ENCODE data around the gene CRYBA2. TPM values are rescaled to one million over a fixed set of nuclear protein-coding genes. Genes with fewer than 3 reads are reported as not detected.
A peak's percentile ranks its signal among the peaks of the same experiment; 100 is the strongest.

Gene CRYBA2
- polyA plus RNA-seq, 4 donors: 1.3 to 37.0 (median 4.6) TPM

- FAIRE-seq (no peak), DNase-seq (no peak)
- no peaks in the 10 kb centered on the region for H3K36me3 ChIP-seq (ENCODE audit: control insufficient read depth in 3 of 3, insufficient read depth in 2 of 3, low read depth in 1 of 3, low read length in 3 of 3)
- H3K4me3 ChIP-seq (ENCODE audit: low read depth in 1 of 3, low read length in 3 of 3): peak overlapping the region in 1 of 3 donors; percentile 41
- H3K9me3 ChIP-seq (ENCODE audit: control insufficient read depth in 2 of 2, insufficient read depth in 1 of 2, low read depth in 1 of 2, low read length in 1 of 2): no peaks in the 10 kb centered on the region
- peaks cover 2 to 26% (median 4%) of the 10 kb centered on the region in 3 donors for H3K4me1 ChIP-seq (ENCODE audit: control insufficient read depth in 3 of 3, insufficient read depth in 2 of 3, low read depth in 1 of 3, low read length in 2 of 3)
- H3K27me3 ChIP-seq (ENCODE audit: control insufficient read depth in 3 of 3, insufficient read depth in 3 of 3, low read length in 3 of 3): peaks cover 4 to 81% (median 48%) of the 10 kb centered on the region in 3 donors
- peak overlapping the region in 1 of 3 donors; percentile 67 for H3K27ac ChIP-seq (ENCODE audit: low read depth in 1 of 3, low read length in 2 of 3)
- WGBS, 3 donors: 16 to 25% (median 18%) methylated on average over 9 of the region's 9 CpGs
These were observed 6.8 kb upstream of the CRYBA2 start for GRCh38 chr2:218999881-219000568.

- 51 to 70% (median 67%) methylated on average over 9 to 10 of the region's 10 CpGs for WGBS, 3 donors
- H3K4me1 ChIP-seq (ENCODE audit: control insufficient read depth in 3 of 3, insufficient read depth in 2 of 3, low read depth in 1 of 3, low read length in 2 of 3): peaks cover 2 to 26% (median 4%) of the 10 kb centered on the region in 3 donors
- H3K9me3 ChIP-seq (ENCODE audit: control insufficient read depth in 2 of 2, insufficient read depth in 1 of 2, low read depth in 1 of 2, low read length in 1 of 2): no peaks in the 10 kb centered on the region
- peaks cover 4 to 83% (median 46%) of the 10 kb centered on the region in 3 donors for H3K27me3 ChIP-seq (ENCODE audit: control insufficient read depth in 3 of 3, insufficient read depth in 3 of 3, low read length in 3 of 3)
- H3K36me3 ChIP-seq (ENCODE audit: control insufficient read depth in 3 of 3, insufficient read depth in 2 of 3, low read depth in 1 of 3, low read length in 3 of 3): no peaks in the 10 kb centered on the region
- no peak overlapping the region for H3K4me3 ChIP-seq (ENCODE audit: low read depth in 1 of 3, low read length in 3 of 3)
- FAIRE-seq (no peak), DNase-seq (no peak)
- H3K27ac ChIP-seq (ENCODE audit: low read depth in 1 of 3, low read length in 2 of 3): peak overlapping the region in 1 of 3 donors; percentile 67
These were observed 6.0 kb upstream of the CRYBA2 start for GRCh38 chr2:218999021-218999880.

DNA sequence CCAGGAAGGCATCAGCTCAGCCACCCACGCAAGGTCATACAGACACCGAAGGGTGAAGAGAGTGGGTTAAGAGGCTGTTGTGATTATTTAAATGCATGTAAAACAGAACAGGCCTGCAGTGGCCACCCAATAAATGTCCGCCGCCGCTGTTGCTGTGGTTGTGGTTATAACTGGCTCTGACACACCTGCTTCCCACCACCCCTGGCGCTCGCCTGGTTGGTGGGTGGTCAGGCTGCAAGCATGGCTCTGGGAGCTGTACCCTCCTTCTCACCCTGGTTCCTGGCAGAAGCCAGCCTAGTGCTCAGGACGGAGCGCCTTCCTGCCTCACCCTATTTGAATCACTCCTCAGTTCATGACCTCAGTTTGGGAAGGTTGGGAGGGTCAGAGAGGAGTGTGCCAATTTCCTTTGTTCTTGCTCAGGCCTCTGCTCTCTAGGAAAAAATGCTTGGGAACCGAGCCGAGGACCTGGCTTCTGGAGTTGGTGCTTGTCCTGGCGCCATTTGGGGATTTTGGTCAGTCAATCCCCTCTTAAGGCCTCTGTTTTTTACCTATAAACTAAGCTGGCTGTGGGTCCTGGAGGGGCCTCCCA is 5.3 kb upstream of the CRYBA2 start:
- no peaks in the 10 kb centered on the region for H3K9me3 ChIP-seq (ENCODE audit: control insufficient read depth in 2 of 2, insufficient read depth in 1 of 2, low read depth in 1 of 2, low read length in 1 of 2)
- no peak overlapping the region for H3K4me3 ChIP-seq (ENCODE audit: low read depth in 1 of 3, low read length in 3 of 3)
- H3K27ac ChIP-seq (ENCODE audit: low read depth in 1 of 3, low read length in 2 of 3): no peak overlapping the region
- H3K36me3 ChIP-seq (ENCODE audit: control insufficient read depth in 3 of 3, insufficient read depth in 2 of 3, low read depth in 1 of 3, low read length in 3 of 3): no peaks in the 10 kb centered on the region
- peaks cover 2 to 31% (median 4%) of the 10 kb centered on the region in 3 donors for H3K4me1 ChIP-seq (ENCODE audit: control insufficient read depth in 3 of 3, insufficient read depth in 2 of 3, low read depth in 1 of 3, low read length in 2 of 3)
- no peak for DNase-seq
- H3K27me3 ChIP-seq (ENCODE audit: control insufficient read depth in 3 of 3, insufficient read depth in 3 of 3, low read length in 3 of 3): peaks cover 7 to 83% (median 47%) of the 10 kb centered on the region in 3 donors
- no peak for FAIRE-seq
- WGBS, 3 donors: 57 to 71% (median 70%) methylated on average over 12 of the region's 12 CpGs

DNA sequence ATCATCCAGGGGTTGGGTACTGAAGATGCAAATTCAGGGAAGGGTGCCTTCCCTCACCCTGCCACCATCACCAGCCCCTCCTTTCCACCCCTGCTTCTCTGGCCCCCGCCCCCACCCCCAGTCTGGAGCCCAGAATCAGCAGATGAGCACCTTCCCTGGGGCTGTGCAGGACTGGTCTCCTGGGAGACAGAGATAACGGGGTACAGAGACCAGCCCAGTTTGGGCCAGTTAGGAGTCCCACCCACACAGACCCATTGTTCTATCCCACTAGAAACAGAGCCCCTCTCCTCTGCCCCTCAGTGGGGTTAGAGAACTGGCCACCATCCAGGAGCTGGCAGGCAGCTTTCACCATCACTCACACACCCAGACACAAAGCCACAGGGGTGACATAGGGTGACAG is 4.5 kb upstream of the CRYBA2 start:
- no peak for DNase-seq
- FAIRE-seq: no peak
- Histone ChIP-seq H3K36me3 (ENCODE audit: control insufficient read depth in 3 of 3, insufficient read depth in 2 of 3, low read depth in 1 of 3, low read length in 3 of 3) (no peaks in the 10 kb centered on the region), H3K9me3 (ENCODE audit: control insufficient read depth in 2 of 2, insufficient read depth in 1 of 2, low read depth in 1 of 2, low read length in 1 of 2) (no peaks in the 10 kb centered on the region), H3K4me1 (ENCODE audit: control insufficient read depth in 3 of 3, insufficient read depth in 2 of 3, low read depth in 1 of 3, low read length in 2 of 3) (peaks cover 4 to 31% (median 4%) of the 10 kb centered on the region in 3 donors), H3K4me3 (ENCODE audit: low read depth in 1 of 3, low read length in 3 of 3) (no peak overlapping the region), H3K27me3 (ENCODE audit: control insufficient read depth in 3 of 3, insufficient read depth in 3 of 3, low read length in 3 of 3) (peaks cover 14 to 83% (median 46%) of the 10 kb centered on the region in 3 donors), H3K27ac (ENCODE audit: low read depth in 1 of 3, low read length in 2 of 3) (no peak overlapping the region)
- WGBS, 3 donors: 19 to 44% (median 32%) methylated on average over 2 of the region's 2 CpGs

- H3K4me3 ChIP-seq (ENCODE audit: low read depth in 1 of 3, low read length in 3 of 3): no peak overlapping the region
- WGBS, 3 donors: 21 to 37% (median 24%) methylated on average over 3 to 4 of the region's 4 CpGs
- FAIRE-seq (no peak), DNase-seq (no peak)
- H3K36me3 ChIP-seq (ENCODE audit: control insufficient read depth in 3 of 3, insufficient read depth in 2 of 3, low read depth in 1 of 3, low read length in 3 of 3): no peaks in the 10 kb centered on the region
- H3K27ac ChIP-seq (ENCODE audit: low read depth in 1 of 3, low read length in 2 of 3): peak overlapping the region in 2 of 3 donors; percentile 18 to 57
- no peaks in the 10 kb centered on the region for H3K9me3 ChIP-seq (ENCODE audit: control insufficient read depth in 2 of 2, insufficient read depth in 1 of 2, low read depth in 1 of 2, low read length in 1 of 2)
- peaks cover 14 to 83% (median 43%) of the 10 kb centered on the region in 3 donors for H3K27me3 ChIP-seq (ENCODE audit: control insufficient read depth in 3 of 3, insufficient read depth in 3 of 3, low read length in 3 of 3)
- H3K4me1 ChIP-seq (ENCODE audit: control insufficient read depth in 3 of 3, insufficient read depth in 2 of 3, low read depth in 1 of 3, low read length in 2 of 3): peaks cover 0 to 23% (median 4%) of the 10 kb centered on the region in 3 donors
These were observed 3.7 kb upstream of the CRYBA2 start for GRCh38 chr2:218996937-218997336.

DNA sequence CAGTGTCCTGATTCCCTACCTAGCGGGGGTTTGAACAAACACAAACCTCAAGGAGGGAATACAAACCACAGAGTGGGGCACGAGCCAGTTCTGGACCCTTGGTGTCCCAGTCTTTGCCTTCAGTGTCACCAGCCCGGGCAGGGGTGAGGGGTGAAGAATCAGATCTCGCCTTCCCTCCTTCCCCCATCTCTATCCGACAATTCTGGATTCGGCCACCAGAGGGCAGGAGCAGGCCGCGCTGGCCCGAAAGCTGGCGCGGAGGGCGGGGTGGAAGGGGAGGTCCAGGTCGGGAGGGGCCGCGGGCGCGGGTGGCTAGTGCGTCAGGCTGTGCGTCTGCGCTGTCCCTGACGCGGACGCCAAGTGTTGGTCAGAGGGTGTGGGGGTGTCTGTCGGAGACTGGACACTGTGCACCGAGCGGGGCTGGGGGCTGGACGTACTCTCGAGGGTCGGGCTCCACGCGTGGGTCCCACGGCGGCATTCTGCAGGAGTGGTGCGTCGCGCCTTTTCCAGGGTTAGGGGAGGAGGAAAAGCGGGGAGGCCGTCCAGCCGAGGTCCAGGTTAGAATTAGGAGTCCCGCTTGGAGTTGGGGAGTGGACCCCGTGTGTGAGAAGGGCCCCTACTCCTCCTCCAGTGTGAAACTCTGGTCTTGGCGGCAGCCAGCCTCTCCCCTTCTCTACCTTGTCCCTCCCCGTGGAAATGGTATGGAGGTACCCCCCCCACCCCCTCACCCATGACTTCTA is 2.9 kb upstream of the CRYBA2 start:
- peak; percentile 84 to 92 for DNase-seq
- WGBS, 3 donors: 1 to 5% (median 4%) methylated on average over 40 to 43 of the region's 43 CpGs
- peak overlapping the region in 2 of 3 donors; percentile 26 to 29 for H3K4me3 ChIP-seq (ENCODE audit: low read depth in 1 of 3, low read length in 3 of 3)
- peak overlapping the region in 2 of 3 donors; percentile 25 to 57 for H3K27ac ChIP-seq (ENCODE audit: low read depth in 1 of 3, low read length in 2 of 3)
- H3K27me3 ChIP-seq (ENCODE audit: control insufficient read depth in 3 of 3, insufficient read depth in 3 of 3, low read length in 3 of 3): peaks cover 18 to 86% (median 46%) of the 10 kb centered on the region in 3 donors
- no peak for FAIRE-seq
- H3K4me1 ChIP-seq (ENCODE audit: control insufficient read depth in 3 of 3, insufficient read depth in 2 of 3, low read depth in 1 of 3, low read length in 2 of 3): peaks cover 0 to 20% (median 4%) of the 10 kb centered on the region in 3 donors
- H3K9me3 ChIP-seq (ENCODE audit: control insufficient read depth in 2 of 2, insufficient read depth in 1 of 2, low read depth in 1 of 2, low read length in 1 of 2): no peaks in the 10 kb centered on the region
- no peaks in the 10 kb centered on the region for H3K36me3 ChIP-seq (ENCODE audit: control insufficient read depth in 3 of 3, insufficient read depth in 2 of 3, low read depth in 1 of 3, low read length in 3 of 3)

DNA sequence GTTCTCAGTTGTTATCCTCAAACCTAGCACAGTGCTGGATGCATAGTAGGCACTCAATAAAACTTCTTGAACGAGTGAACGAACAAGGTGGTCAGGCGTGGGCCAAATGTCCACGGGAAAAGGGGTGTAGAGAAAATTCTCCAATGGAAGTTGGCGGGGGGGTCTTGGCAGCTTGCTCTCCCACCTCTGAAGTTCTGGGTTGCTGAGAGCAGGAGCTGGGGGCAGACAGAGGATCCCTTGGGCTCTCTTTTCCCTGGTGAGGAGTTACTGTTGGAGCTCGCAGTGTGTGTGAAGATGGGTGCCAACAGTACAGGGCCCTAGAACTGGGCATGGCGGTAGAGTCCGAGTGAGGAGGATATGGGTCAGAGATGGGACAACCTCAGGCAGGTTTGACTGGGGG is 2.3 kb upstream of the CRYBA2 start:
- Histone ChIP-seq H3K27me3 (ENCODE audit: control insufficient read depth in 3 of 3, insufficient read depth in 3 of 3, low read length in 3 of 3) (peaks cover 19 to 86% (median 44%) of the 10 kb centered on the region in 3 donors), H3K27ac (ENCODE audit: low read depth in 1 of 3, low read length in 2 of 3) (no peak overlapping the region), H3K9me3 (ENCODE audit: control insufficient read depth in 2 of 2, insufficient read depth in 1 of 2, low read depth in 1 of 2, low read length in 1 of 2) (no peaks in the 10 kb centered on the region), H3K4me3 (ENCODE audit: low read depth in 1 of 3, low read length in 3 of 3) (no peak overlapping the region), H3K36me3 (ENCODE audit: control insufficient read depth in 3 of 3, insufficient read depth in 2 of 3, low read depth in 1 of 3, low read length in 3 of 3) (no peaks in the 10 kb centered on the region), H3K4me1 (ENCODE audit: control insufficient read depth in 3 of 3, insufficient read depth in 2 of 3, low read depth in 1 of 3, low read length in 2 of 3) (peaks cover 0 to 19% (median 4%) of the 10 kb centered on the region in 3 donors)
- DNase-seq: no peak
- WGBS, 3 donors: 15 to 25% (median 24%) methylated on average over 8 of the region's 8 CpGs
- no peak for FAIRE-seq
